B cell (primary cell): ENCODE data around the gene STK33.

Experiments
- EZH2 ChIP-seq: IDR thresholded peaks from 2 replicates; pipeline ENCODE4 v1.6.1; 2012; ENCODE audit warnings: borderline replicate concordance, low read depth, mild to moderate bottlenecking, moderate library complexity, low read length; ENCODE audit not compliant: insufficient read depth, poor library complexity, severe bottlenecking
- TF ChIP-seq, protein P1 (sequence below): fragments of 200-600 bp; IDR thresholded peaks from one replicate; pipeline ENCODE4 v1.8.0; 2022; ENCODE audit warnings: antibody characterized with exemption, mild to moderate bottlenecking

- TF ChIP-seq, protein P1, sequence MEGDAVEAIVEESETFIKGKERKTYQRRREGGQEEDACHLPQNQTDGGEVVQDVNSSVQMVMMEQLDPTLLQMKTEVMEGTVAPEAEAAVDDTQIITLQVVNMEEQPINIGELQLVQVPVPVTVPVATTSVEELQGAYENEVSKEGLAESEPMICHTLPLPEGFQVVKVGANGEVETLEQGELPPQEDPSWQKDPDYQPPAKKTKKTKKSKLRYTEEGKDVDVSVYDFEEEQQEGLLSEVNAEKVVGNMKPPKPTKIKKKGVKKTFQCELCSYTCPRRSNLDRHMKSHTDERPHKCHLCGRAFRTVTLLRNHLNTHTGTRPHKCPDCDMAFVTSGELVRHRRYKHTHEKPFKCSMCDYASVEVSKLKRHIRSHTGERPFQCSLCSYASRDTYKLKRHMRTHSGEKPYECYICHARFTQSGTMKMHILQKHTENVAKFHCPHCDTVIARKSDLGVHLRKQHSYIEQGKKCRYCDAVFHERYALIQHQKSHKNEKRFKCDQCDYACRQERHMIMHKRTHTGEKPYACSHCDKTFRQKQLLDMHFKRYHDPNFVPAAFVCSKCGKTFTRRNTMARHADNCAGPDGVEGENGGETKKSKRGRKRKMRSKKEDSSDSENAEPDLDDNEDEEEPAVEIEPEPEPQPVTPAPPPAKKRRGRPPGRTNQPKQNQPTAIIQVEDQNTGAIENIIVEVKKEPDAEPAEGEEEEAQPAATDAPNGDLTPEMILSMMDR = no peak
- TF ChIP-seq EZH2 = no peak
Measured at GRCh38 chr11:8341996-8342395, 252.0 kb downstream of the STK33 start.
